GM18526 (cell line): ENCODE data around the gene DDX3X.

Experiments
- POLR2A ChIP-seq: IDR thresholded peaks from 3 replicates; pipeline ENCODE4 v1.6.1; 2011; ENCODE audit not compliant: insufficient read length; ENCODE audit errors: extremely low read depth

DDX3X gene

DNA sequence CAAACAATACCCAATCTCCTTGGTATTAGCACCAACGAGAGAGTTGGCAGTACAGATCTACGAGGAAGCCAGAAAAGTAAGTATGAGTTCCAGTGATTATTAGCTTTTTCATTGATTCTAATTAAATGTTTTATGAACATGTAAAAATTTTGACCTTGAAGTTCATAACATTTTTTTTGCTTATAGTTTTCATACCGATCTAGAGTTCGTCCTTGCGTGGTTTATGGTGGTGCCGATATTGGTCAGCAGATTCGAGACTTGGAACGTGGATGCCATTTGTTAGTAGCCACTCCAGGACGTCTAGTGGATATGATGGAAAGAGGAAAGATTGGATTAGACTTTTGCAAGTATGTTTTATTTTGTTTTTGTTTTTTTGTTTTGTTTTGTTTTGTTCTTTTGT lies 10.1 kb downstream of the DDX3X start:
- no peak for TF ChIP-seq POLR2A

DNA sequence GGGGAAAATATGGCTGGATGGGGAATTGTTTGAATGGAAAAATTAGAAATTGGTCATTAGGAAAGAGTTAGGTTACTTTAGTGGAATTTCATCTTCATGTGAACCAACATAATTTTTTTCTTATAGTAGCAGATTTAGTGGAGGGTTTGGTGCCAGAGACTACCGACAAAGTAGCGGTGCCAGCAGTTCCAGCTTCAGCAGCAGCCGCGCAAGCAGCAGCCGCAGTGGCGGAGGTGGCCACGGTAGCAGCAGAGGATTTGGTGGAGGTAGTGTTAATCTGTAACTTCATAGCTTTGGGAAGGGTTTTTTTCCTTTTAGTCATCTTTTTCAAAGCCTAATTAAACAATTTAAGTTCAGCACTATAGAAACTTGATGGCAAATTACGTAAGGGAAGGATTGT lies 13.2 kb downstream of the DDX3X start:
- TF ChIP-seq POLR2A, result no peak

DNA sequence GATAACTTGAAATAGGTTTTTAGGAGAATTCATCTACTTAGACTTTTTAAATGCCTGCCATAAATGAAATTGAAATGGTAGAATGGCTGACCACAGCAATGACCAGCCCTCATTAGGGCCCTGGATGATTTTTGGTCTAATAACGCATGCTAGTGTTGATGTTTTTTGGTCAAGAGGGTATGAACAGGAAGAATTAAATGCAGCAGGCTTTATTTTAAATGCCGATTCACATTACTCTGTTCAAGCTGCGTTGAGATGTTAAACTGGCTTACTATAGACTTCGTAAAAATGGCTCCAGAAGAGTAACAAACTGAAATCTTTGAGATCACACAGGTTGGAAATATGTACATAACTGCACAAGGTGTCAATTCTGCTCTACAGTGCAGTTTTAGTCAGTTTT lies 14.6 kb downstream of the DDX3X start:
- no peak for TF ChIP-seq POLR2A

DNA sequence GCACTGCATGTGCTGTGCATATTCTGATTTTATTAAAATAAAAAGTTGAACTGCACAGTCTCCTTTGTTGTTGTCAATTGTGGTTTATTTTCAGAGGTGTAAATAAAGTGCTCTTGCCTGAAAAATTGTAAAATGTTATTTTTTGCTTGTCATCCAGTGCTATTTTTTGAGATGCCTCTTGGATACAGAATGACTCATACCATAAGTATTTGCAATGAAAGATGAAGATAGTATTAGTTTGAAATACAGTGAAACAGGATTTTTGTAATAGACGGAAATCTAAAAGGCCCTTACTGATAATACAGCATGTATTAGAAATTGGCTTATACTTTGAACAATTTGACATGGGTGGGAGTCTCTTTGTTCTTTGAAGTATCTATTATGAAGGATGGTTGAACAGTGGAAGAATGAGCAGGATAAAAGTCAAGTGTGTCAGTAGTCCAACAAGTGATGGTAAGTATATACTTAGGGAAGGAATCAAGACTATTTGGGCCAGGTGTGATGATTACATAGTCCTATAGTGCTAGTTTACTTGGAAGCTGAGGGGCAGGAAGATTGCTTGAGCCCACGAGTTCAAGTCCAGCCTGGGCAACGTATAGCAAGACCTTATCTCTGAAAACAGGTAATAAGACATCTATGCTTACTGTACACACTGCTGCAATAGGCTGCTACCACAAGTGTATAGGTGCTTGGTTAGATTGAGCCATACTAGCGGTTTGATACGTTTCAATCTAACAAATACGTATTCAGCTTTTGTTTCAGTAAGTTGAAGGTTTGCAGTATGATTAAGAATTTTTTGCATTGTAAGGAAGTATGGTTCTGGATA lies 16.4 kb downstream of the DDX3X start:
- TF ChIP-seq POLR2A, result no peak

DNA sequence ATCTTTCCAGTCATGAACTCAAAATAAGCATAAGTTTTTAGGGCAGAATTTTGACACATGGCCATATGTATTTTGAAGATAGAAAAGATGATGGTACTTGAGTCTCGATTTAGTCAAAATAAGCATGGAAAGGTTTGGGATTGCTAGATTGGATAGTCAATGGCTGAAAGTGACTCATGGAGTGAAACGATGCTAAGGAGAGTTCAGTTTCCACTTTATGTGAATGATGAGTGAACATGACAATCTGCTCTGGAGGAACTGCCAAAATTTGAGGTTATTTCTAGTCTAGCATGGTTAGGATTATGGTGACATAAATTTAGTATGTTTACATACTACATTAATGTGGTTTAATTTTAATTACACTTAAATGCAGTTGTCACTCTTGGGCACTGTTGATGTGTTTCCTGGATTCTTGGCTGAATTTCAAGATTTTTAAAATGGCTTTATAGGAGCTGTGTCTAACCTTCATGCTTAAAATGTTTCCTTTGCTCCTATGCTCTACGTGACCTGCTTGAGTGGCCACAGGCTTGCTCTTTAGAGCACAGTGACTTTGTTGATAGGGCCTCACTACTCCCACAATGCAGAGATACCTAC lies 17.1 kb downstream of the DDX3X start:
- no peak for TF ChIP-seq POLR2A

DNA sequence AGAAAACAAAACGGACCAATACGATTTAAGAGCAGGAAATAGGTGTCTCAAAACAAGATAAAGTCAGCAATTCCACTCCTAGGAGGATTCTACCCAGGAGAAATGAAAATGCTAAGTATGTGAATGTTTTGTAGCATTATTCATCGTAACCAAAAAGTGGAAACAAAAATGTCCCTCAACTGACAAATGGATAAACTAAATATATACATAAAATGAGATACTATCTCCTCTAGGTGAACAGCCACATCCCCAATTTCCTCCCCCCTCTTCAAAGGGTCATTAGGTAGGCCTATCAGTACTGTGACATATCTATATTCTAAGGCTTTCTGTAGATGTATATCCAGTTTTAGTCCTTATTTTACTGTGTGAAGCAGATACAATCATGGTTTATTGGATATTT lies 18.0 kb downstream of the DDX3X start:
- TF ChIP-seq POLR2A, result no peak

DNA sequence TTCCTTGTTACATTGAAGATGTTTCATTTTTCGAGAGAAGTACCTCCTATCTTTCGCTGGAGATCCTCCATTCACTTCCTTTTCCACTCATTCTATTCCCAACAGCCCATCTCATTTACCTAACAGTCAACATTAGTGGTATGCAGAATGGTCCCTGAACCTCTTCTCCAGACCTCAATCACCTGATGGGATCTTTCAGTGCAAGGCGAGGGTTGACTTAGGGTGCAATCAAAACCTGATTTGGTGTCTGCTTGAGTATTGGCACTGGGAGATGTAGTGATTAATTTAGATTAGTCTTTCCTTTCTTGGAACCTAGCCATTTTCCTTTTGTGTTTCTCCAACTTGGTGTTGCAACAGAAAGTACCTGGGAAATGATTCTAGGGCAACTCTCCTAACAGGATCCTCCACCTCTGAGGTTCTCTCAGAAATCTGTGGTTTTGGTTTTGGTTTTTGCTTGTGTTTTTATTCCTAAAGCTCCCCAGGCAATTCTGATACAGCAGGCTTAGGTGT lies 18.4 kb downstream of the DDX3X start:
- TF ChIP-seq POLR2A, result no peak

DNA sequence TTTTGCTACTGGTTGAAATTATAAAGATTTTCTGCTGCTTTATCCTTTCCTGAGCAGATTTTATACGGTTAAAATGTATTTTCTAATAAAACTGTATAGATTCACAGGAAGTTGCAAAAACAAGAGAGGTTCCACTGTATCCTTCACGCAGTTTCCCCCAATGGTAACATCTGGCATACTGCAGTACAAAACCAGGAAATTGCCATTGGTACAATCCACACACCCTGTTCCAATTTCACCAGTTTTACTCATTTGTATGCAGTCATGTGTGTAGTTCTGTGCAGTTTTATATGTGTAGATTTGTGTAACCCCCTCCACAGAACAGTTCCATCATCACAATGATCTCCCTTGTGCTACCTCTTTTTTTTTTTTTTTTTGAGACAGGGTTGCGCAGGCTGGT lies 20.0 kb downstream of the DDX3X start:
- no peak for TF ChIP-seq POLR2A

DNA sequence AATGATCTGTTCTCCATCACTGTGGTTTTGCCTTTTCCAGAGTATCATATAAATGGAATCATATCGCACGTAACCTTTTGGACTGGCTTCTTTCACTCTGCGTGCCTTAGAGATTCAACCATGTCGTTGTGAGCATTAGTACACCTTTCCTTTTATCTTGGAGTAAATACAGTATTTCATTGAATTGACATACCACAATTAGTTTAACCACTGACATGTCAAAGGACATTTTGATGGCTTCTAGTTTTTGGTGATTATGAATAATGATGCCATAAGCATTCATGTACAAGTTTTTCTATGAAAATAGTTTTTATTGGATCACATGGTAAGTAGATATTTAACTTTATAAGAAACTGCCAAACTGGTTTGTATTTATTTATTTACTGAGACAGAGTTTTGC lies 35.2 kb downstream of the DDX3X start:
- no peak for TF ChIP-seq POLR2A

DNA sequence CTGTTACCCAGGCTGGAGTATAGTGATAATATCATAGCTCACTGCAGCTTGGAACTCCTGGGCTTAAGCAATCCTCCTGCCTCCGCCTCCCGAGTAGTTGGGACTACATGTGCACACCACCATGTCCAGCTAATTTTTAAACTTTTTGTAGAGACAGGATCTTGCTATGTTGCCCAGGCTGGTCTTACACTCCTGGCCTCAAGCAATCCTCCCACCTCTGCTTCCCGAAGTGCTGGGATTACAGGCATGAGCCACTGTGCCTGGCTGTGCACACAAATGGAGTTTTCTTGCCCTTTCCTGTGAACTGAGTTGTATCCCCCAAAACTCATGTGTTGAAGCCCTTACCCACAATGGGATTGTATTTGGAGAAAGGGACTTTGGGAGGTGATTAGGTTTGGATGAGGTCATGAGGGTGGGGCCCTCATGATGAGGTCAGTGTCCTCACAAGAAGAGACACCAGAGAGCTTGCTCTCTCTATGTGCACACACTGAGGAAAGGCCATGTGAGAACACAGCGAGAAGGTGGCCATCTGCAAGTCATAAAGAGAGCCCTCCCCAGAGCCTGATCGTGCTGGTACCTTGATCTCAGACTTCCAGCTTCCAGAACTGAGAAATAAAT lies 40.1 kb downstream of the DDX3X start:
- no peak for TF ChIP-seq POLR2A

DNA sequence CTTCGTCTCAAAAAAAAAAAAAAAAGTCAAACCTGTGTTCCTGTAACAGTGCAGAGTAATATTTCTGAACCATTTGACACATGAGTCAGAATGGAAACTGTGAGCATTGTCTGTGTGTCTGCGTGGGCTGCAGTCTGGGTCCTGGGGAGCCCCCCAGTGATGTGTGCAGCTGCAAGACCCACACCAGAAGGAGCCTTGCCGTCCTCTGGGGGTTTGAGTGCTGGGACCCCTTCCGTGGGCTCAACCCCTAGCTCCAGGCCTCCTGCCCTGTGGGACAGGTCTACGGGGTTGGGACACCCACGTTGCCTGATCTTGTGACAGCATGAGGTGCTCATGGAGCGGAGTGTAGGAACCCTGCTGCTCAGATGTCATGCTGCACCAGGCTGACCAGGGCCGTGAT lies 43.7 kb downstream of the DDX3X start:
- TF ChIP-seq POLR2A, result no peak

DNA sequence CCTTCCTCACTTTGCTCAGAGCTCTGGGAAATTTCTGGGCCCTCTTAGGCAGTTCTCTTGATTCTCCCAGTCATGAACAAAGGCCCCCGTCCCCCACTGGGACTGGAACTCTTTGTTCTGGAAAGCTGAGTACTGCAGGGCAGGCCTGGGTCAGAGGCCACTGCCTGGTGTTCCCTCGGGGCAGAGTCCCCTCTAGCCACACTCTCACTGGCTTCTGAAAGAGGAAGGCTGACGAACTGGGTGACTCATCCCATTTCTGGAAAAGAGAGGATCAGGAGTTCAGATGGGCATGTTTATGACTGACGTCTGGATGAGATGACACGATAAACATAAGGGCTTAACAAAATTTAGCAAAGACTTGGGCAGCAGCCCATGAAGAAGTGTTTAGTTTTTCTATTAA lies 47.7 kb downstream of the DDX3X start:
- no peak for TF ChIP-seq POLR2A

DNA sequence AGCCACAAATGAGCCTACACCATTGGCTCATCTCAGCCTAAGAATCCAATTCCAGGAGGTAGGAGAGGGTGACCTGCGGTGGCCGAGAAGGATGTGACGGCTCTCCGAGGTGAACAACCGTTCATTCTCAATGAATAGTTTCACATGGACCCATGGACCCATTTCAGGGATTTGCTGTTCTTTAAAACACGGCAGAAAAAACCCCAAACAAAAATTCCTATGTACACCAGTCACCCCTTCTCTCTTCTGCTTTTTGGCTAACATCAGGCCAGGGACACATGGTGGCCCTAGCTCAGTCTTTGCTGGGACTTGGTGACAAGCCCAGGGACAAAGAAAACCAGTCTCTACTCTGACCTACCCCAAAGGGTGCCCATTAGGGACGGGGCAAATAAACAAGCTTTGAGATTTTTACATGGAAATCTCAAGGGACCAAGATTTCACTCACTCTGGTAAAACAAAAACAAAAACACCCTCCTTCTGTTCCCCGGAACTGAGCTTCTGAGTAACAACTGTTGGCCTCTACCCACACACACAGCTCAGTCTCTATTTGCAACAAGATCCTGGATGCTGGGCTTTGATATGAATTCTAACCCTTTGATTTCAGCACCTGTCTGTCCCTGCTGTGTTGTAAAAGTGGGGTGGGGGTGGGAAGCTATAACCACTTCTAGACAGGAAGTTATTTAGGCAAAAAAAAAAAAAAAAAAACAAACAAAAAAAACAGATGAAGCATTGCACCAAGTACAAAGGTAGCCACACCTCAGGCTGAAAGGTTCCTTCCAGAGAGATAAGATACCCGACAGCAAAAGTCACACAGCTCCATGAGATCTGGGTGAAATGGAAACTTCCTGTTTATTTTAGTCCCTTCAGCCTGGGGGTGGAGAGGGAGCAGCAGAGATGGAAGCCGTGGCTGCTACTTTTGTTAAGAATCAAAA lies 49.0 kb downstream of the DDX3X start:
- no peak for TF ChIP-seq POLR2A

DNA sequence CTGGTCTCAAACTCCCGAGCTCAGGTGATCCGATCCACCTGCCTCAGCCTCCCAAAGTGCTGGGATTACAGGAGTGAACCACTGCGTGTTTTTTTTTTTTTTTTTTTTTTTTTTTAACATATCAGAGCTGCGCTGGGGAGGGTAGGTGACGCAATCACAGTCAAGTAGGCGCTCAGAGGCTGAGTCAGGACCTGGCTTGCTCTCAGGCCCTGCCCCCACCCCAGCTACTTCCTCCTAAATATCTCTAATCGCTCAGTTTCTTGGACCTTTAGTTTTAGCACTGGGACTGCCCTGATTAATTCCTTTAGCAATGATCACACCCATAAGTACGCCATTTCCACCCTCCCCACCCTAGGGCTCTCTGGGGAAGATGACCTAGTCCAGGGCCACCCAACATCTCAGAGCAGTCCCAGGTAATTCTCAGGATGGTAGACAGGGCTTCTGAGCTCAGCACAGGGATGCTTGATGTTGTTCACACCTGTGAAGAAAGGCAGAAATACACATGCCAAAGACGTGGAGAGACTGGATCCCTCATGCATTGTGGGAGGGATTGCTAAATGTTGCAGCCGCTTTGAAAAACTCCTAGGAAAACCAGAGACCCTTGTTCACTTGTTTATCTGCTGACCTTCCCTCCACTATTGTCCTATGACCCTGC lies 50.2 kb downstream of the DDX3X start:
- TF ChIP-seq POLR2A, result no peak
